ENCODE results near the gene GPX4.

- TF ChIP-seq CTCF (CRISPR knock-in tag; IDR thresholded peaks at IDR 0.05) (no peak), TAF1 (CRISPR knock-in tag; IDR thresholded peaks at IDR 0.05) (no peak)
Measured at GRCh38 chr19:1089126-1089771, 14.5 kb upstream of the GPX4 start.
